Brain pericyte (primary cell): ENCODE data around the gene SEC24B.
"Not testable (repeated sequence)": the region's sequence is repeated elsewhere in the genome, so short reads cannot be mapped to it uniquely, and the experiment has no call there.

Source experiments
- DNase-seq: peaks from one replicate; pipeline ENCODE4 v3.0.0-alpha.2; 2012; ENCODE audit warnings: low read depth, low spot score

The SEC24B gene

DNA sequence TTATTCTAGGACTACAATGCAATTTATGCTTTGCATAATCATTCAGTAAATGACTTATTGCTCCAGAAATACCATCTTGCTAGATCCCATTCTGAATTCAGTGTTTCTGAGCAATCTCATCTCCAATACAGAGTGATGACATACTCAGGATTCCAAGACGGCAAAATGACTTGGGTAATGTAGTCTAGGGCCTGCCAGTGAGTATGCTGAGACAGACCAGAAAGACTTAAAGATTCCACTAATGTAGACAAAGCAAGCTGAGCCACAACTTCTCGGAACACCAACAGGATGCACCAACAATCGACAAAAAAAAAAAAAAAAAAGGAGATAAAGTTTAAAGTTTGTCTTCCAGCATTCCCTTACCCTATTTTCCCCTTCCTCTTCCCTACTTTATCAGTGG lies 919 bp upstream of the SEC24B start:
- no peak for DNase-seq

DNA sequence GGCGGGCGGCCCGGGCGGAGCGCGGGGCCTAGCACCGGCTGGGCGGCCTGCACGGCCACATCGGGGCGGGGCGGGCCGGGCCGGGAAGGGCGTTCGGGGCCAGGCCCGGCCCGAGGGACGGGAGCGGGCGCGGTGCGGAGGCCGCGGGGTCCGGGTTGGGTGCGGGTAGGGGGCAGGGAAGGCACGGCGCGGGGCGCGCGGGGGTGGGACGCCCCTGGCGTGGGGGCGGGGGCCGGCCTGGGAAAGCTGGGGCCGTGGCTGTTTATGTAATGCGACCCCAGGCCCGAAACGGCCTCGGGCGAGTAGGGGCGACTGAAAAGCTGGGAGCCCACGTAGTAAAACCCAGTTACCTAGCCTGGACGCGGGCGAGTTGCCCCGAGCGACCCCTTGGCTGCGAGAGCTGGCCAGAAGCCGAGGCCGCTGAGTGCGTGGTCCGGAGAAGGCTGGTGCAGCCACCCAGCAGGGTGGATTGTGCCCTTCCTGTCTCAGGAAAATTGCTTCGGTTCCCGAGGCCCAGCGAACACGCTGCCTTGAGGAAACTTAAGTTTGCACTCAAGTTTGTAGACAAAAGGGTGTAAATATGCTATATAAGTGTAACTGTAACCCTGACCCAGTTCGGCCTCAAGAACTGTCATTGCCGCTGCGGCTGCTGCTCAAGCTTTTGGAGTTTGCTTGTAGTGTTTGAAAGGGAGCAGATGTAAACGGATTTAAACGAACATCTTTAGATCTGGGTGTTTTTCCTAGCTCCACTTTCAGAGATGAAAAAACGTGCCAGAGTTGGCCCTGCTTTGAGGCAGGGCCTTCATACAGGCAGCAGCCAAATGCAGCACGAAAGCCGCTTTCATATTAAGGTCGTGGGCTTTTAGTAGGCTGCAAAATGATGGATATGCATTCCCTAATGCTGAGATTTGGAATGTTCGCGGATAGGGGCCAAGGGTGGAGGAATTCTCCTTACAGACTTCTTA lies 674 bp downstream of the SEC24B start:
- no peak for DNase-seq

- no peak for DNase-seq
Observed at GRCh38 chr4:109435635-109436034, 2.0 kb downstream of the SEC24B start.

DNA sequence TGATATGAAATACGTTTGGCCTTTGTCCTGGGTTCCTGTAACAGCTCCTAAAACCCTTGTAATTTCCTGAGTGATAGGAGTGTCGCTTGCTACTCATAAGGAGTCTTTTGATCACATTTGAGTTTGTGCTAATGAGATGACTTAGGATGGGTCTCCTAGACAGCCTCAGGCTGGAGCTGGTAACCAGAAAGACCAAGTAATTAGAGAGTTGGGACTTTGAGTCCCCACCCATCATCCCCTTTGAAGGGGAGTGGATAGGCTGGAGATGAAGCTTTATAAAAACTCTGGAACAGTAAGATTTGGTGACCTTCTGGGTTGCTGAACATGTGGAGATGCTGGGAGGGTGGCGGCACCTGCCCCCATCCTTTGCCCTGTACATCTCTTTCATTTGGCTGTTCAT lies 2.9 kb downstream of the SEC24B start:
- no peak for DNase-seq

- no peak for DNase-seq
Observed at GRCh38 chr4:109440948-109441347, 7.3 kb downstream of the SEC24B start.

DNA sequence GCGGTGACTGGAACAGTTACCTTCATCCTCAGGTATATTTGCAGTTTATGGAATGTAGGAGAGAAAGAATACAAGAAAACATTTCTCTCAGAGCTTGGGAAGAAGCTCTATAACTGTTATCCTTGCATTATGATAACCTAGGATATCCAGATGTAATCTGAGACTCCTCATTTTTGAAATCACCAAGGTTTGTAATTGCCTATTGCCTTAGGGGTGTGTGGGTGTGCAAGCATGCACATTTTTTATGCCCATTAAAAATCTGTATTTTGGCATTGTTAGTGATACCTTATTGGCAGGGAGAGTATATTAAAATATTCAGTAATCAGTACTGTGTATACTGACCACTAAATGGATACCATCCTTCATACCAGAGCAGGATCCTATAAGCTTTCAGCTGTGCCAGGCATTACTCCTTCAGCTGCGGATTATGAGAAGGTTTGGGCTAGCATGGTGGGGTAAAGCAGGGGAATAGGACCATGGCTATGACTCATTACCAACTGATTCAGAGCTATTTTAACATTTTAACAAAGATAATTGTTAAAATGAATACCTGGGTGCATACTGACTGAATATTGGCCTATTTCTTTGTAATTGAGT lies 8.3 kb downstream of the SEC24B start:
- no peak for DNase-seq

- DNase-seq = no peak
Observed at GRCh38 chr4:109444182-109444844, 10.7 kb downstream of the SEC24B start.

GRCh38 chr4:109447278-109447677 lies 13.7 kb downstream of the SEC24B start:
- DNase-seq = no peak

DNA sequence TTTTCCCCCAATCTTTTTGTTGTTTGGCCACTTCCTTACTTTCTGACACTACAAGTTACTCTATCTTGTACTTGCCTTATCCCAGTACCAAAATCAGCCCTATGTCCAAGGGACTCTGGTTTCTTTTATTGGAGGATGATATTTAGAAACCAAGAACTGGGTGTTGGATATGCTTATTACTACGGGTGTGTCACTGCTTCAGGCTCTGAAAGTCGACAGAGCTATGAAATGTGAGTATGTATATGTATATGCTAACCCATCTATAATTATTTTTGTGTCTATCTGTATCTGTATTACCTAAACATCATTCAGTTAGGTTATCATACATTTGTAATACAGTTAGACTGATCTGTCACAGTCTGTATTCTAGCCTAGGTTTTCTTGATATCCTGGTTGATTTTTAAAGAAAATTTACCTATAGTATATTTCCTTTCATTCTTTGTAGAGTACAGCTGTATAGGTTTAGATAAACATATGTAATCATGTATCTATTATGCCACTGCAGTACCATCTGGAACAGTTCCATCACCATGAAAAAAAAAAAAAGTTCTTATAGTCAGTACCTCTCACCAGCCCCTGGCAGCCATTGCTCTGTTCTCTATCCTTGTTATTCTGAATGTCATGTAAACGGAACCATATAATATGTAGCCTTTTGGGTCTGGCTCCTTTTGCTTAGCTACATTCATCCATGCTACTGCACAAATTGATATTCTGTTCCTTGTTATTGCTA lies 18.1 kb downstream of the SEC24B start:
- no peak for DNase-seq

DNA sequence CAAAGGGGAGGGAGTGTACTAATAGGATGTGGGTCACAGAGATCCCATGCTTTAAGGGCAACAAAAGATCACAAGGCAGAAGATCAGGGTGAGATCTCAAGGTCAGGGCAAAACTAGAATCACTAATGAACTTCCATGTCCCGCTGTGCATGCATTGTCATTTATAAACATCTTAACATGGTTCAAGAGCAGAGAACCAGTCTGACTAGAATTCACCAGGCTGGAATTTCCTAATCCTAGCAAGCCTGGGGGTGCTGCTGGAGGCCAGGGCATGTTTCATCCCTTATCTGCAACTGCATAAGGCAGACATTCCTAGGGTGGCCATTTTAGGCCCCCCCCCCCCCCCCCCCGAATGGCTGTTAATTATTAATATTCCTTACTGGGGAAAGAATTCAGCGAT lies 19.5 kb downstream of the SEC24B start:
- DNase-seq = not testable (repeated sequence)

- no peak for DNase-seq
Observed at GRCh38 chr4:109462297-109462696, 28.7 kb downstream of the SEC24B start.

- DNase-seq = no peak
Observed at GRCh38 chr4:109462802-109463201, 29.2 kb downstream of the SEC24B start.

- DNase-seq = no peak
Observed at GRCh38 chr4:109465069-109465468, 31.5 kb downstream of the SEC24B start.

DNA sequence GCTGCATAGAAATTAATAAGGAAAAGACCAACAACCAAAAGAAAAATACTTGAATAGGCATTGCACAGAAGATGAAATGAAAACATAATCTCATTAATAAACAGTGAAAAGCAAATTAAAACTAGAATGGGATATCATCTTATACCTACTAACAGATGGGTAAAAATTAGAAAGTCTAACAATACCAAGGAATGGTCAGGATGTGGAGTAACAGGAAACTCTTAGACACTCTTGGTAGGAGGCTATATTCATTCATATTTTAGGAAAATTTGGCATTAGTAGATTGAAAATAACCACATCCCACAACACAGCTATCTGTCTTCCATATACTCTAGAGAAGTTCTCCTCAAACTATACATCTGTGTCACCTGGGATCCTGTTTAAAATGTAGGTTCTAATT lies 36.3 kb downstream of the SEC24B start:
- DNase-seq = no peak

DNA sequence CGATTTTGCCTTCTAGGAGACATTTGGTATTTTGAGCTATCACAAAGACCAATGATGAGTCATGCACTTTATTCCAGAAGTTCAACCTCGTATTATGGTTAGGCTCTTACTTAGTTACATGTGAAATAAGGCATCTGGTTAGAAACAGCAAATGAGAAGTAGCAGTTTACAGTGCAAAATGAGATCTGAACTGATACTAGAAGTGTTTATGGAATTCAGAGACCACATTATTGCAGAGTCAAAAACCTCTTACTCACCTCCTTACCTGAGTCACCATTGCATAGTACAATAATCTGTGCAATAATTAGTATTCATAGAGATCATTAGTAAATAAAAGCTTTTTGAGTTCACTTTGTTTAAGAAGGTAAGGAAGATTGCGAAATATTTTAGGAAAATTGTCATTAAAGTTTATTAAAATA lies 38.7 kb downstream of the SEC24B start:
- no peak for DNase-seq

- DNase-seq = no peak
Observed at GRCh38 chr4:109473824-109474223, 40.2 kb downstream of the SEC24B start.

- DNase-seq = no peak
Observed at GRCh38 chr4:109486007-109486406, 52.4 kb downstream of the SEC24B start.

DNA sequence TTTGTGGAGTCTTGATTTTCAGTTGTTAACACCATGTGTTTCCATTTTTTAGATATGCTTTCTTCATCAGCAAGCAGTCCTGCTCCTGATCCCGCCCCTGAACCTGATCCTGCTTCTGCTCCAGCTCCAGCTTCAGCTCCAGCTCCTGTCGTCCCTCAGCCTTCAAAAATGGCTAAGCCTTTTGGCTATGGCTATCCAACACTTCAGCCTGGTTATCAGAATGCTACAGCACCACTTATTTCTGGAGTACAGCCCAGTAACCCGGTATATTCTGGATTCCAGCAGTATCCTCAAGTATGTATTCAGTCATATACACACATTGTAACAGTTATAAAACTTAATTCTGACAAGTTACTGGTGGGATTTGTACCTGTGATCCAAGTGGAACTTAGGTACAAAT lies 60.9 kb downstream of the SEC24B start:
- DNase-seq = no peak

GRCh38 chr4:109495514-109495913 lies 61.9 kb downstream of the SEC24B start:
- DNase-seq = no peak

GRCh38 chr4:109496875-109497274 lies 63.3 kb downstream of the SEC24B start:
- no peak for DNase-seq

DNA sequence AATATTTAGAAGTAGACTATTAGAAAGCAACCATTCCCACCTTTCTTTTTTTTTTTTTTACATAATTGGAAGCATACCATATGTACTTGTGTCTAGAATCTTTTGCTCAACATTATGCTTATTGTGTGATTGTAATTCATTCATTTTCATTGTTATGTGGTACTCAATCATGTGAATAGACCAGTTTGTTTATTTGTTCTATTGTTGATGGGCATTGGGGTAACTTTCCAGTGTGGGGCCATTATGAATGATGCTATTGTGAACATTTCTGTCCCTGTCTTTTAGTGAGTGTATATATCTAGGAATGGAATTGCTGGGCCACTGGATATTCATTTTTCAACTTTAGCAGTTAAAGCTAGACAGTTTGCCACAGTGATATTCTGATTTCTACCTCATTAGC lies 63.9 kb downstream of the SEC24B start:
- DNase-seq = no peak

- no peak for DNase-seq
Observed at GRCh38 chr4:109499513-109499912, 65.9 kb downstream of the SEC24B start.
